GM18519 (cell line): ENCODE measurements around the gene TMOD1.

Experiments
- ATAC-seq: cut with Tn5 transposase; IDR thresholded peaks from one replicate; pipeline ENCODE4 v1.9.1; 2021; ENCODE audit warnings: mild to moderate bottlenecking, moderate library complexity; ENCODE audit not compliant: unreplicated experiment, low FRiP score

TMOD1 gene

GRCh38 chr9:97543561-97543960, 42.1 kb downstream of the TMOD1 start:
- ATAC-seq, result no peak

GRCh38 chr9:97545486-97545885, 44.0 kb downstream of the TMOD1 start:
- ATAC-seq, result no peak

GRCh38 chr9:97547098-97547829, 45.8 kb downstream of the TMOD1 start:
- ATAC-seq, result no peak

GRCh38 chr9:97548379-97548778, 46.9 kb downstream of the TMOD1 start:
- ATAC-seq, result no peak

GRCh38 chr9:97548819-97549540, 47.5 kb downstream of the TMOD1 start:
- ATAC-seq, result no peak

GRCh38 chr9:97550386-97550785, 48.9 kb downstream of the TMOD1 start:
- ATAC-seq, result no peak

- ATAC-seq, result no peak
These were observed 49.8 kb downstream of the TMOD1 start for GRCh38 chr9:97551308-97551707.

GRCh38 chr9:97553141-97553540, 51.7 kb downstream of the TMOD1 start:
- ATAC-seq, result no peak

- no peak for ATAC-seq
These were observed 52.4 kb downstream of the TMOD1 start for GRCh38 chr9:97553841-97554240.

GRCh38 chr9:97554566-97555075, 53.2 kb downstream of the TMOD1 start:
- ATAC-seq, result no peak

- no peak for ATAC-seq
These were observed 53.7 kb downstream of the TMOD1 start for GRCh38 chr9:97555164-97555563.

GRCh38 chr9:97556036-97556720, 54.7 kb downstream of the TMOD1 start:
- ATAC-seq, result no peak

GRCh38 chr9:97556721-97557605, 55.5 kb downstream of the TMOD1 start:
- no peak for ATAC-seq

- ATAC-seq, result no peak
These were observed 56.2 kb downstream of the TMOD1 start for GRCh38 chr9:97557606-97558095.

GRCh38 chr9:97558701-97559101, 57.2 kb downstream of the TMOD1 start:
- peak; percentile 26 for ATAC-seq

- ATAC-seq, result peak; percentile 84
These were observed 57.6 kb downstream of the TMOD1 start for GRCh38 chr9:97559111-97559514.

- ATAC-seq, result no peak
These were observed 58.7 kb downstream of the TMOD1 start for GRCh38 chr9:97560154-97560553.

GRCh38 chr9:97560851-97561250, 59.4 kb downstream of the TMOD1 start:
- ATAC-seq, result no peak

- ATAC-seq, result no peak
These were observed 60.0 kb downstream of the TMOD1 start for GRCh38 chr9:97561501-97561900.

- ATAC-seq, result no peak
These were observed 61.1 kb downstream of the TMOD1 start for GRCh38 chr9:97562542-97562941.
